HepG2 (cell line): ENCODE results near the gene FSCN2. TPM values are rescaled to one million over a fixed set of nuclear protein-coding genes. Genes with fewer than 3 reads are reported as not detected.

Experiments
- ATAC-seq: fragments of 200-7000 bp; cut with Tn5 transposase; 3 replicates; pipeline ENCODE4 v1.9.1; 2020; ENCODE audit warnings: mild to moderate bottlenecking, moderate library complexity
- BruUV-seq: library from RNA; stranded (reverse); fragments of 400-500 nt; replicated peaks from 2 replicates; lab custom pipeline; 2021; lab: Mats Ljungman, UMichigan
- CTCF ChIA-PET: fragments of 300-600 bp; formaldehyde crosslinking; extraction: SDS; loops from one replicate; lab custom pipeline; 2021; ENCODE audit warnings: low total read pairs, inconsistent platforms, low intra/inter-chr PET ratio; lab: Yijun Ruan, JAX
- POLR2A ChIA-PET: fragments of 350-600 bp; sonication (Branson Sonifier 250); formaldehyde crosslinking; loops from one replicate; lab custom pipeline; 2020; ENCODE audit warnings: antibody characterized with exemption, inconsistent platforms; lab: Yijun Ruan, JAX
- DNase-seq: peaks from one replicate; pipeline ENCODE4 v3.0.0-alpha.2; 2015; ENCODE audit warnings: low spot score
- FAIRE-seq: peaks from 3 replicates; lab custom pipeline; 2011; peaks lifted over from hg19 to GRCh38; lab: Jason Lieb, UNC
- H2AFZ ChIP-seq: one replicate; pipeline ENCODE4 v1.6.1; 2011; ENCODE audit warnings: low read length, inconsistent platforms
- H3K27ac ChIP-seq: fragments of 300-600 bp; 3 replicates; pipeline ENCODE4 v1.8.0; 2011; ENCODE audit warnings: mixed run types, mild to moderate bottlenecking, mixed read lengths, low read length, inconsistent platforms; ENCODE audit not compliant: insufficient read depth; ENCODE audit errors: extremely low read length
- H3K27me3 ChIP-seq, 2 experiments: fragments of 200-600 bp in 1 of 2; 2 replicates in 1 of 2; 3 replicates in 1 of 2; pipeline versions ENCODE4 v1.6.0 to v1.8.0; 2011; ENCODE audit warnings: low read length in 2 of 2, mild to moderate bottlenecking in 2 of 2, moderate library complexity in 2 of 2, inconsistent platforms in 1 of 2; ENCODE audit not compliant: insufficient read depth in 2 of 2, control insufficient read depth in 1 of 2
- H3K36me3 ChIP-seq, 2 experiments: fragments of 200-600 bp in 1 of 2; replicated peaks in 1 of 2; 2 replicates in 1 of 2; 3 replicates in 1 of 2; pipeline versions ENCODE4 v1.5.1 to v1.8.0; 2011; ENCODE audit warnings: low read length in 2 of 2, inconsistent platforms in 1 of 2; ENCODE audit not compliant: insufficient read depth in 2 of 2, control insufficient read depth in 1 of 2
- H3K4me1 ChIP-seq: 2 replicates; pipeline ENCODE4 v1.5.1; 2012; ENCODE audit warnings: low read length, inconsistent platforms; ENCODE audit not compliant: insufficient read depth
- H3K4me2 ChIP-seq: 2 replicates; pipeline ENCODE4 v1.6.0; 2011; ENCODE audit warnings: low read depth, low read length, inconsistent platforms
- H3K4me3 ChIP-seq, 3 experiments: fragments of 200-600 bp in 1 of 3; sonication (generic), shearing (Covaris generic) in 1 of 3; replicated peaks in 1 of 3; 2 replicates each; pipeline ENCODE4 v1.5.1; 2011 to 2016; ENCODE audit warnings: low read length in 3 of 3, inconsistent platforms in 2 of 3, low read depth in 2 of 3, mild to moderate bottlenecking in 2 of 3, control low read depth in 1 of 3, mixed read lengths in 1 of 3; ENCODE audit not compliant: insufficient read depth in 1 of 3
- H3K79me2 ChIP-seq: one replicate; pipeline ENCODE4 v1.6.1; 2011; ENCODE audit warnings: low read length, inconsistent platforms; ENCODE audit not compliant: insufficient read depth
- H3K9ac ChIP-seq: 2 replicates; pipeline ENCODE4 v1.6.0; 2011; ENCODE audit warnings: mild to moderate bottlenecking, low read depth, low read length, inconsistent platforms; ENCODE audit not compliant: insufficient read depth
- H3K9me3 ChIP-seq: 2 replicates; pipeline ENCODE4 v1.5.1; 2012; ENCODE audit warnings: mild to moderate bottlenecking, low read length
- H4K20me1 ChIP-seq: 2 replicates; pipeline ENCODE4 v1.6.0; 2011; ENCODE audit warnings: inconsistent platforms, mild to moderate bottlenecking, low read length, moderate library complexity; ENCODE audit not compliant: insufficient read depth
- AHR ChIP-seq: IDR thresholded peaks from 2 replicates; pipeline ENCODE4 v1.6.1; 2018; ENCODE audit warnings: missing genetic modification reagents, missing compliant biosample characterization
- ATF1 ChIP-seq: IDR thresholded peaks from 2 replicates; pipeline ENCODE4 v1.6.1; 2016; ENCODE audit warnings: mild to moderate bottlenecking, control low read depth
- ETV6 ChIP-seq: sonication (generic); formaldehyde crosslinking; conservative IDR thresholded peaks from 2 replicates; pipeline ENCODE4 v1.4.0; 2020; ENCODE audit warnings: missing genetic modification reagents
- STAT6 ChIP-seq: sonication (generic); formaldehyde crosslinking; IDR thresholded peaks from 2 replicates; pipeline ENCODE4 v1.4.0; 2020; ENCODE audit warnings: missing genetic modification reagents, mild to moderate bottlenecking, borderline replicate concordance
- ZNF776 ChIP-seq: sonication (generic); formaldehyde crosslinking; IDR thresholded peaks from 2 replicates; pipeline ENCODE4 v1.4.0; 2020; ENCODE audit warnings: mild to moderate bottlenecking, missing genetic modification reagents
- WGBS: methylation state at CpG from one replicate; pipeline ENCODE4 v1.1.6; 2017; ENCODE audit warnings: low lambda C conversion rate; 5-methylcytosine and 5-hydroxymethylcytosine counted together
- in situ Hi-C: cut with HindIII; loops from 2 replicates; pipeline ENCODE4 v1.10.0; 2017; ENCODE audit warnings: low pct_unique_long_range_greater_than_20kb; ENCODE audit not compliant: extremely low pct_ligation_motif_present
- intact Hi-C: fragments of 100-400 bp; cut with micrococcal nuclease; formaldehyde crosslinking; loops from one replicate; pipeline ENCODE4 v1.10.0; 2022; ENCODE audit not compliant: unreplicated experiment
- polyA plus RNA-seq, 8 experiments: library from polyadenylated mRNA; depleted of rRNA in 3 of 8; stranded (reverse) in 7 of 8; unstranded in 1 of 8; fragments of >200 nt; fragmentation: Illumina TruSeq in 4 of 8; extraction: Trizol in 4 of 8; gene quantifications; 2 replicates each; pipeline versions ENCODE4 v1.2.1 to v1.2.3, GENCODE V29; 2011 to 2016; ENCODE audit warnings: low read depth in 4 of 8, missing spikeins in 1 of 8, mixed read lengths in 1 of 8; ENCODE audit not compliant: insufficient read depth in 1 of 8
- total RNA-seq, 5 experiments: library from RNA; depleted of rRNA; stranded (reverse); fragments of >200 nt; fragmentation: Illumina TruSeq; extraction: Trizol; gene quantifications; 2 replicates each; pipeline ENCODE4 v1.2.3, GENCODE V29; 2016; ENCODE audit warnings: low read depth in 1 of 5

FSCN2 gene
- total and polyA plus RNA-seq, 2 of the 13 experiments (the other 11 are each of a cell fraction or from before 2014, with no cell fraction given): 0.09 TPM; not detected in 1

- ATAC-seq (peak; percentile 4; the same call in 1 of the 3 replicates), FAIRE-seq (no peak), DNase-seq (no peak)
- Histone ChIP-seq H4K20me1 (no peaks in the 10 kb centered on the region), H3K9me3 (no peaks in the 10 kb centered on the region), H3K27me3 (peaks cover 4 to 24% of the 10 kb centered on the region in 2 experiments), H2AFZ (no peak overlapping the region), H3K4me2 (no peak overlapping the region), H3K27ac (no peak overlapping the region), H3K79me2 (no peaks in the 10 kb centered on the region), H3K36me3 (no peaks in the 10 kb centered on the region), H3K4me3 (no peak overlapping the region), H3K9ac (no peak overlapping the region), H3K4me1 (peaks cover 23% of the 10 kb centered on the region)
- 82% methylated on average over 48 of the region's 64 CpGs for WGBS
- no peak for TF ChIP-seq AHR (CRISPR knock-in tag)
- TF ChIP-seq STAT6 (CRISPR knock-in tag): no peak
- TF ChIP-seq ATF1 (CRISPR knock-in tag): no peak
- no peak for TF ChIP-seq ETV6 (CRISPR knock-in tag)
- TF ChIP-seq ZNF776: 0 out of 2 replicates have a peak, but pooled peaks have one; percentile 4
- in situ Hi-C loops: no loop called here
- no TSS peak for BruUV-seq
- ChIA-PET POLR2A (interaction anchor here (1.0 to 1.4 kb wide), 3 partner anchors 7 to 13 kb away, joined by 3 to 4 read pairs (median 4); partner anchors contain the start of gene ACTG1), CTCF (no interaction called here)
- intact Hi-C loops: no loop called here
Measured at GRCh38 chr17:81498953-81499600, 29.1 kb upstream of the FSCN2 start.
